ENCODE data around the gene SDHAF1. TPM values are rescaled to one million over a fixed set of nuclear protein-coding genes. Genes with fewer than 3 reads are reported as not detected.
A peak's percentile ranks its signal among the peaks of the same experiment; 100 is the strongest.
"Not testable (repeated sequence)": the region's sequence is repeated elsewhere in the genome, so short reads cannot be mapped to it uniquely, and the experiment has no call there.

Gene SDHAF1
- total RNA-seq, 2 donors from 2014 or later, result 12.9 to 14.1 TPM

- no peak for TF ChIP-seq CTCF (conservative IDR thresholded peaks at IDR 0.05)
- Histone ChIP-seq H3K27me3 (ENCODE audit: control insufficient read depth, insufficient read depth, low read length, poor library complexity, severe bottlenecking) (peaks cover 42% of the 10 kb centered on the region), H3K27ac (ENCODE audit: low read depth, low read length) (no peak overlapping the region), H3K9me3 (ENCODE audit: control insufficient read depth, low read length) (no peaks in the 10 kb centered on the region), H3K36me3 (ENCODE audit: control insufficient read depth, insufficient read depth, low read length) (no peaks in the 10 kb centered on the region), H3K9ac (ENCODE audit: extremely low read depth, low read length, poor library complexity, severe bottlenecking) (no peak overlapping the region), H3K4me1 (ENCODE audit: control insufficient read depth, insufficient read depth, low read length) (no peaks in the 10 kb centered on the region), H3K4me3 (ENCODE audit: low read length) (no peak overlapping the region)
- Mint-ChIP-seq H3K9me3 (no peaks in the 10 kb centered on the region), H3K27ac (no peak overlapping the region), H3K36me3 (ENCODE audit: low read depth) (no peaks in the 10 kb centered on the region), H3K4me3 (no peak overlapping the region), H3K27me3 (ENCODE audit: insufficient read depth) (peaks cover 57% of the 10 kb centered on the region), H3K4me1 (no peaks in the 10 kb centered on the region)
- 72 to 85% methylated on average over 3 to 6 of the region's 6 CpGs for WGBS, 2 experiments (ENCODE audit: insufficient coverage in 1 of 2, insufficient read length in 1 of 2)
- no peak for DNase-seq
Measured at GRCh38 chr19:35955881-35956634, 38.9 kb upstream of the SDHAF1 start.

GRCh38 chr19:35957411-35957810 lies 37.6 kb upstream of the SDHAF1 start:
- not testable (repeated sequence) for H3K27ac Mint-ChIP-seq; H3K4me3 ChIP-seq (ENCODE audit: low read length); H3K9me3 Mint-ChIP-seq; H3K36me3 Mint-ChIP-seq (ENCODE audit: low read depth); H3K9me3 ChIP-seq (ENCODE audit: control insufficient read depth, low read length); H3K9ac ChIP-seq (ENCODE audit: extremely low read depth, low read length, poor library complexity, severe bottlenecking); H3K4me1 Mint-ChIP-seq; H3K27ac ChIP-seq (ENCODE audit: low read depth, low read length); H3K4me1 ChIP-seq (ENCODE audit: control insufficient read depth, insufficient read depth, low read length); H3K36me3 ChIP-seq (ENCODE audit: control insufficient read depth, insufficient read depth, low read length); H3K4me3 Mint-ChIP-seq; DNase-seq
- H3K27me3 Mint-ChIP-seq (ENCODE audit: insufficient read depth), result peaks cover 64% of the 10 kb centered on the region
- WGBS, 2 experiments (ENCODE audit: insufficient coverage in 1 of 2, insufficient read length in 1 of 2), result 76 to 77% methylated on average over 8 of the region's 8 CpGs
- H3K27me3 ChIP-seq (ENCODE audit: control insufficient read depth, insufficient read depth, low read length, poor library complexity, severe bottlenecking), result peaks cover 53% of the 10 kb centered on the region

- no peak overlapping the region for H3K27ac Mint-ChIP-seq
- Histone ChIP-seq H3K27ac (ENCODE audit: low read depth, low read length) (no peak overlapping the region), H3K9ac (ENCODE audit: extremely low read depth, low read length, poor library complexity, severe bottlenecking) (no peak overlapping the region), H3K4me1 (ENCODE audit: control insufficient read depth, insufficient read depth, low read length) (no peaks in the 10 kb centered on the region), H3K9me3 (ENCODE audit: control insufficient read depth, low read length) (no peaks in the 10 kb centered on the region), H3K27me3 (ENCODE audit: control insufficient read depth, insufficient read depth, low read length, poor library complexity, severe bottlenecking) (peaks cover 59% of the 10 kb centered on the region), H3K36me3 (ENCODE audit: control insufficient read depth, insufficient read depth, low read length) (no peaks in the 10 kb centered on the region), H3K4me3 (ENCODE audit: low read length) (no peak overlapping the region)
- H3K9me3 Mint-ChIP-seq, result no peaks in the 10 kb centered on the region
- no peaks in the 10 kb centered on the region for H3K36me3 Mint-ChIP-seq (ENCODE audit: low read depth)
- WGBS, 2 experiments (ENCODE audit: insufficient coverage in 1 of 2, insufficient read length in 1 of 2), result 45 to 61% methylated on average over 11 to 15 of the region's 15 CpGs
- peak; percentile 46 for DNase-seq
- H3K4me1 Mint-ChIP-seq, result no peaks in the 10 kb centered on the region
- TF ChIP-seq CTCF (conservative IDR thresholded peaks at IDR 0.05), result no peak
- H3K27me3 Mint-ChIP-seq (ENCODE audit: insufficient read depth), result peaks cover 68% of the 10 kb centered on the region
- H3K4me3 Mint-ChIP-seq, result no peak overlapping the region
Measured at GRCh38 chr19:35958660-35959039, 36.3 kb upstream of the SDHAF1 start.

Data from endodermal cell (in vitro differentiated cells).